Esophagus squamous epithelium (tissue), 4 donors: ENCODE measurements around the gene NUP210.
A peak's percentile ranks its signal among the peaks of the same experiment; 100 is the strongest.

Experiments used
- CTCF ChIP-seq, 6 experiments: fragments of 450-650 bp in 4 of 6; fragments of 200-600 bp in 2 of 6; sonication (generic) in 2 of 6; IDR thresholded peaks; one replicate each; pipeline ENCODE4 v1.5.1; 2016 to 2019; ENCODE audit warnings: antibody characterized with exemption in 6 of 6, mild to moderate bottlenecking in 4 of 6, moderate library complexity in 4 of 6
- POLR2A ChIP-seq, 4 donors: fragments of 450-650 bp; IDR thresholded peaks; one replicate each; pipeline ENCODE4 v1.6.1; 2017; ENCODE audit warnings: antibody characterized with exemption in 4 of 4, mild to moderate bottlenecking in 4 of 4, moderate library complexity in 3 of 4

- TF ChIP-seq CTCF (IDR thresholded peaks at IDR 0.05) (peak; percentile 24 to 69 (median 59)), POLR2A (IDR thresholded peaks at IDR 0.05) (no peak)
Observed at GRCh38 chr3:13452490-13453335, 32.6 kb upstream of the NUP210 start.
